OCI-LY7 (cell line): ENCODE results near the gene SNTB2. TPM values are rescaled to one million over a fixed set of nuclear protein-coding genes. Genes with fewer than 3 reads are reported as not detected.

Source experiments
- BruUV-seq: library from RNA; stranded (reverse); fragments of 400-500 nt; replicated peaks from 2 replicates; lab custom pipeline; 2021; lab: Mats Ljungman, UMichigan
- CTCF ChIA-PET: fragments of 300-600 bp; sonication (Branson Sonifier 250); formaldehyde crosslinking; loops from one replicate; lab custom pipeline; 2022; ENCODE audit warnings: antibody characterized with exemption; ENCODE audit not compliant: unreplicated experiment; lab: Charles Lee
- POLR2A ChIA-PET: fragments of 300-600 bp; sonication (Branson Sonifier 250); formaldehyde crosslinking; loops from one replicate; lab custom pipeline; 2022; ENCODE audit warnings: antibody characterized with exemption; lab: Charles Lee
- DNase-seq: peaks from one replicate; pipeline ENCODE4 v3.0.0-alpha.2; 2015; ENCODE audit warnings: low spot score
- H2AFZ ChIP-seq: fragments of 200-600 bp; sonication (generic), shearing (Covaris generic); 2 replicates; pipeline ENCODE4 v1.6.1; 2014; ENCODE audit warnings: mild to moderate bottlenecking, antibody characterized with exemption, low read length, moderate library complexity
- H3K27ac ChIP-seq: fragments of 200-600 bp; sonication (generic); 2 replicates; pipeline ENCODE4 v1.5.1; 2014; ENCODE audit warnings: mixed run types, low read depth, mild to moderate bottlenecking, moderate library complexity, low read length, inconsistent platforms; ENCODE audit not compliant: poor library complexity, severe bottlenecking
- H3K36me3 ChIP-seq: fragments of 200-600 bp; sonication (generic); 2 replicates; pipeline ENCODE4 v1.6.1; 2014; ENCODE audit warnings: mild to moderate bottlenecking, antibody characterized with exemption, low read length, moderate library complexity, mixed read lengths; ENCODE audit not compliant: insufficient read depth
- H3K4me1 ChIP-seq: fragments of 200-600 bp; sonication (generic); 2 replicates; pipeline ENCODE4 v1.5.1; 2014; ENCODE audit warnings: mild to moderate bottlenecking, low read length; ENCODE audit not compliant: insufficient read depth, poor library complexity, severe bottlenecking
- H3K4me2 ChIP-seq: fragments of 200-600 bp; sonication (generic); 2 replicates; pipeline ENCODE4 v1.6.1; 2014; ENCODE audit warnings: mild to moderate bottlenecking, low read length
- H3K4me3 ChIP-seq: fragments of 200-600 bp; sonication (generic); 2 replicates; pipeline ENCODE4 v1.5.1; 2014; ENCODE audit warnings: mild to moderate bottlenecking, low read depth, low read length; ENCODE audit not compliant: poor library complexity, severe bottlenecking
- H3K79me2 ChIP-seq: fragments of 200-600 bp; sonication (generic); 2 replicates; pipeline ENCODE4 v1.6.1; 2016; ENCODE audit warnings: low read depth, mild to moderate bottlenecking, low read length, moderate library complexity, mixed read lengths; ENCODE audit not compliant: insufficient read depth
- H3K9me2 ChIP-seq: fragments of 200-600 bp; sonication (generic); 2 replicates; pipeline ENCODE4 v1.6.1; 2016; ENCODE audit warnings: mild to moderate bottlenecking, low read length, mixed read lengths; ENCODE audit not compliant: insufficient read depth
- H3K9me3 ChIP-seq: fragments of 200-600 bp; sonication (generic); 2 replicates; pipeline ENCODE4 v1.6.1; 2014; ENCODE audit warnings: mild to moderate bottlenecking, mixed run types, low read length, mixed read lengths
- H4K20me1 ChIP-seq: fragments of 200-600 bp; sonication (generic); 2 replicates; pipeline ENCODE4 v1.6.1; 2014; ENCODE audit warnings: mild to moderate bottlenecking, antibody characterized with exemption, low read length, moderate library complexity, mixed read lengths; ENCODE audit not compliant: insufficient read depth
- EZH2phosphoT487 ChIP-seq: fragments of 200-600 bp; sonication (generic); IDR thresholded peaks from 2 replicates; pipeline ENCODE4 v1.6.1; 2018; ENCODE audit warnings: low read depth, borderline replicate concordance, mild to moderate bottlenecking, mixed run types, antibody characterized with exemption, low read length, moderate library complexity, mixed read lengths
- intact Hi-C: fragments of 100-400 bp; cut with micrococcal nuclease; formaldehyde crosslinking; loops from one replicate; pipeline ENCODE4 v1.10.0; 2022; ENCODE audit not compliant: unreplicated experiment
- total RNA-seq, 2 experiments: library from RNA; depleted of rRNA in 1 of 2; stranded (reverse); fragments of >200 nt in 1 of 2; shearing (Covaris generic) in 1 of 2; gene quantifications; 2 replicates each; pipeline ENCODE4 v1.2.3, GENCODE V29; 2014 to 2022
- TF ChIP-seq, protein P1 (sequence below): fragments of 200-600 bp; sonication (generic); conservative IDR thresholded peaks from 2 replicates; pipeline ENCODE4 v1.5.1; 2014; ENCODE audit warnings: mild to moderate bottlenecking, antibody characterized with exemption, low read length, moderate library complexity, mixed read lengths

SNTB2 gene
- total RNA-seq, 2 experiments from 2014 or later, result 21.2 to 34.1 TPM

DNA sequence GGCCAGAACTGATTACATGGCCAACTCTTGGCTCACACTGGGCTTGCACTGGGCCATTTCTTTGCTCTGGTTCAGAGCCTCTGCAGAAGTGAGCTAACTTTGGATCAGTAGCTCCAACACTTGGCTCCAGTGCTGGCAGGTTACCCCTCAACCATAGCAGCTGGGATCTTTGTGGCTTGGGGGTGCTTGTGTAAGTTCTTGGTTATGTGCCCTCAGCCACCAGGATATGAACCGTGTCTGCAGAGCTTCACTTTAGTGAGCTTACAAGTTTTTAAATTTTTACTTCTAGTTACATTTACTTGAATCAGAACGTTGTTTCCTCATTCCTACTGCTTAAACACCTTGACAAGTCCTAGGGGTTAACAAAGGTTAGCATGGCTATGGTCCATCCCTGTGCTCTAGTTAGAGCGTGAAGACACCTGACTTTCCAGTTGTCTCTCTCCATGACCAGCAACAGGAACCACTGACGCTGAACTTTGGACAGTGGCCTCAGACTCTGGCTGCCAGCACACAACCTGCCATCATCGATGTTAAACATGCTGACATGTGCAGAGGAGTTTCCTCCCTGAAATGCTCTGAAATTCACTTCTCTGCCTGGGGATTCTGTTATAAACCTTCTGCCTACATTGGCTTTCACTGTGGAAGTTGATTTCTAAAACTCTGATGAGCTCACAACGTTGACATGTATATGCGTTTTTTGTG is 139.4 kb downstream of the SNTB2 start:
- H4K20me1 ChIP-seq, result peaks cover 45% of the 10 kb centered on the region
- DNase-seq, result no peak
- peaks cover 80% of the 10 kb centered on the region for H3K79me2 ChIP-seq
- no peak for TF ChIP-seq EZH2phosphoT487
- TF ChIP-seq, protein P1, sequence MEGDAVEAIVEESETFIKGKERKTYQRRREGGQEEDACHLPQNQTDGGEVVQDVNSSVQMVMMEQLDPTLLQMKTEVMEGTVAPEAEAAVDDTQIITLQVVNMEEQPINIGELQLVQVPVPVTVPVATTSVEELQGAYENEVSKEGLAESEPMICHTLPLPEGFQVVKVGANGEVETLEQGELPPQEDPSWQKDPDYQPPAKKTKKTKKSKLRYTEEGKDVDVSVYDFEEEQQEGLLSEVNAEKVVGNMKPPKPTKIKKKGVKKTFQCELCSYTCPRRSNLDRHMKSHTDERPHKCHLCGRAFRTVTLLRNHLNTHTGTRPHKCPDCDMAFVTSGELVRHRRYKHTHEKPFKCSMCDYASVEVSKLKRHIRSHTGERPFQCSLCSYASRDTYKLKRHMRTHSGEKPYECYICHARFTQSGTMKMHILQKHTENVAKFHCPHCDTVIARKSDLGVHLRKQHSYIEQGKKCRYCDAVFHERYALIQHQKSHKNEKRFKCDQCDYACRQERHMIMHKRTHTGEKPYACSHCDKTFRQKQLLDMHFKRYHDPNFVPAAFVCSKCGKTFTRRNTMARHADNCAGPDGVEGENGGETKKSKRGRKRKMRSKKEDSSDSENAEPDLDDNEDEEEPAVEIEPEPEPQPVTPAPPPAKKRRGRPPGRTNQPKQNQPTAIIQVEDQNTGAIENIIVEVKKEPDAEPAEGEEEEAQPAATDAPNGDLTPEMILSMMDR, result no peak
- peak overlapping the region; percentile 89 for H3K4me2 ChIP-seq
- POLR2A ChIA-PET, result interaction anchor here (0.5 to 1.8 kb wide), 9 partner anchors 10 to 260 kb away, joined by 3 to 8 read pairs (median 4); partner anchors contain the start of gene NIP7
- peaks cover 83% of the 10 kb centered on the region for H3K36me3 ChIP-seq
- TSS peak; percentile 37 for BruUV-seq
- no peak overlapping the region for H2AFZ ChIP-seq
- H3K9me2 ChIP-seq, result no peaks in the 10 kb centered on the region
- peaks cover 45% of the 10 kb centered on the region for H3K4me1 ChIP-seq
- H3K9me3 ChIP-seq, result no peaks in the 10 kb centered on the region
- peak overlapping the region; percentile 75 for H3K4me3 ChIP-seq
- CTCF ChIA-PET, result no interaction called here
- intact Hi-C loops, result no loop called here
- peak overlapping the region; percentile 47 for H3K27ac ChIP-seq

DNA sequence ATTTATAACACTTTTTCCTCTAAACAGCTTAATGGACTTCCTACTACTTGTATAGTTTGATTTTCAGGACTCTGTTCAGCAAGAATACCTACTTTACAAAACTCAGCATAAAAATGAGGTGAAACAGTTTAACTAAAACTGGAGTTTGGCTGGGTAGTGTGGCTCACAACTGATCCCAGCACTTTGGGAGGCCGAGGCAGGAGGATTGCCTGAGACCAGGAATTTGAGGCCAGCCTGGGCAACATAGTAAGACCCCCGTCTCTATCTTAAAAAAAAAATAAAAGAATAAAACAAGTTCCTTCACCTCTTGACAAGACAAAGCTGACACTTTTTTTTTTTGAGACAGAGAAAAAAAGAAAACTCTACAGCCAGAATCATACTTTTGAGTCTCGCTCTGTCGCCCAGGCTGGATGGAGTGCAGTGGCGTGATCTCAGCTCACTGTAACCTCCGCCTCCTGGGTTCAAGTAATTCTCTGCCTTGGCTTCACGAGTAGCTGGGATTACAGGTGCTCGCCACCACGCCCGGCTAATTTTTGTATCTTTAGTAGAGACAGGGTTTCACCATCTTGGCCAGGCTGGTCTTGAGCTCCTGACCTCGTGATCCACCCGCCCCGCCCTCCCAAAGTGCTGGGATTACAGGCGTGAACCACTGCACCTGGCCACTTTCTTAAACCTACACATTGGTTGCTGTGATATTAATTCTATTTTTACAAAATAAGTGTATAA is 140.8 kb downstream of the SNTB2 start:
- Histone ChIP-seq H2AFZ (no peak overlapping the region), H3K4me2 (peak overlapping the region; percentile 89), H3K4me3 (peak overlapping the region; percentile 75), H4K20me1 (peaks cover 38% of the 10 kb centered on the region), H3K36me3 (peaks cover 83% of the 10 kb centered on the region), H3K9me2 (no peaks in the 10 kb centered on the region), H3K79me2 (peaks cover 80% of the 10 kb centered on the region), H3K27ac (peak overlapping the region; percentile 70), H3K4me1 (peaks cover 51% of the 10 kb centered on the region), H3K9me3 (no peaks in the 10 kb centered on the region)
- TF ChIP-seq EZH2phosphoT487, result no peak
- TF ChIP-seq, protein P1, result no peak
- intact Hi-C loops, result no loop called here
- ChIA-PET CTCF (no interaction called here), POLR2A (interaction anchor here (1.4 to 2.8 kb wide), 3 partner anchors 11 to 13 kb away, joined by 5 to 11 read pairs (median 5); partner anchors contain the start of gene NIP7)
- no peak for DNase-seq
- BruUV-seq, result no TSS peak
